Activated naive CD4-positive, alpha-beta T cell treated with anti-CD3 and anti-CD28 coated beads, Interleukin-2, amount 50 U/mL, for 72 hours (primary cell): ENCODE results near the gene HMCN2. TPM values are rescaled to one million over a fixed set of nuclear protein-coding genes. Genes with fewer than 3 reads are reported as not detected.

ENCODE experiments used
- ATAC-seq, 2 donors: fragments of 150-1000 bp; cut with Tn5 transposase; 2 replicates each; pipeline ENCODE4 v1.10.0; 2021; ENCODE audit warnings: mild to moderate bottlenecking in 2 of 2, moderate library complexity in 2 of 2
- DNase-seq, 2 donors: peaks; one replicate each; pipeline ENCODE4 v3.0.0; 2021 to 2022; ENCODE audit warnings: low spot score in 2 of 2
- H3K27ac Mint-ChIP-seq, 2 donors: one replicate each; pipeline ENCODE4 v1.8.0; 2022; ENCODE audit warnings: mild to moderate bottlenecking in 2 of 2, mixed read lengths in 2 of 2
- H3K36me3 Mint-ChIP-seq, 2 donors: one replicate each; pipeline ENCODE4 v1.8.0; 2022; ENCODE audit warnings: mixed read lengths in 2 of 2
- H3K9me3 Mint-ChIP-seq, 2 donors: one replicate each; pipeline ENCODE4 v1.8.0; 2022; ENCODE audit warnings: mixed read lengths in 2 of 2
- total RNA-seq, 2 donors: library from RNA; stranded (reverse); gene quantifications; one replicate each; pipeline ENCODE4 v1.2.3, GENCODE V29; 2022

HMCN2 gene
- total RNA-seq, 2 donors from 2014 or later, result not detected

- no peak overlapping the region for H3K27ac Mint-ChIP-seq
- ATAC-seq (no peak), DNase-seq (no peak)
- peaks cover 0 to 8% of the 10 kb centered on the region in 2 donors for H3K36me3 Mint-ChIP-seq
- H3K9me3 Mint-ChIP-seq, result peaks cover 0 to 6% of the 10 kb centered on the region in 2 donors
Measured at GRCh38 chr9:130366888-130367550, 101.5 kb downstream of the HMCN2 start.

DNA sequence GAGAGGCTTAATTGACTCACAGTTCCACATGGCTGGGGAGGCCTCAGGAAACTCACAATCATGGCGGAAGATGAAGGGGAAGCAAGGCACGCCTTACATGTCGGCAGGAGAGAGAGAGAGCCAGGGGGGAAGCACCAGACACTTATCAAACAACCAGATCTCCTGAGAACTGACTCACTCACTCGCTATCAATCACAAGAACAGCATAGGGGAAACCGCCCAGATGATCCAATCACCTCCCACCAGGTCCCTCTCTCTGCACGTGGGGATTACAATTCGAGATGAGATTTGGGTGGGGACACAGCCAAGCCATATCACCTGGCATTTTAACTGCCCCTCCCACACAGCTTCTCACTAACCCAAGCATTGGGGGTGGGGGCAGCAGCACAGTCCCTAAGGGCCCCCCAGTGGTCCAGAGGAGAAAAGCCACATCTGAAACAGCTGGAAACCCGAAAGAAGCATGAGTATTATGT, 103.1 kb downstream of the HMCN2 start:
- DNase-seq (peak in 1 of 2 donors; percentile 75), ATAC-seq (peak; percentile 66 to 97)
- peak overlapping the region; percentile 11 to 63 for H3K27ac Mint-ChIP-seq
- H3K36me3 Mint-ChIP-seq, result peaks cover 0 to 8% of the 10 kb centered on the region in 2 donors
- H3K9me3 Mint-ChIP-seq, result peaks cover 0 to 8% of the 10 kb centered on the region in 2 donors

- Mint-ChIP-seq H3K9me3 (peaks cover 0 to 12% of the 10 kb centered on the region in 2 donors), H3K27ac (no peak overlapping the region), H3K36me3 (peaks cover 0 to 8% of the 10 kb centered on the region in 2 donors)
- ATAC-seq (no peak), DNase-seq (no peak)
Measured at GRCh38 chr9:130370226-130370625, 104.7 kb downstream of the HMCN2 start.

DNA sequence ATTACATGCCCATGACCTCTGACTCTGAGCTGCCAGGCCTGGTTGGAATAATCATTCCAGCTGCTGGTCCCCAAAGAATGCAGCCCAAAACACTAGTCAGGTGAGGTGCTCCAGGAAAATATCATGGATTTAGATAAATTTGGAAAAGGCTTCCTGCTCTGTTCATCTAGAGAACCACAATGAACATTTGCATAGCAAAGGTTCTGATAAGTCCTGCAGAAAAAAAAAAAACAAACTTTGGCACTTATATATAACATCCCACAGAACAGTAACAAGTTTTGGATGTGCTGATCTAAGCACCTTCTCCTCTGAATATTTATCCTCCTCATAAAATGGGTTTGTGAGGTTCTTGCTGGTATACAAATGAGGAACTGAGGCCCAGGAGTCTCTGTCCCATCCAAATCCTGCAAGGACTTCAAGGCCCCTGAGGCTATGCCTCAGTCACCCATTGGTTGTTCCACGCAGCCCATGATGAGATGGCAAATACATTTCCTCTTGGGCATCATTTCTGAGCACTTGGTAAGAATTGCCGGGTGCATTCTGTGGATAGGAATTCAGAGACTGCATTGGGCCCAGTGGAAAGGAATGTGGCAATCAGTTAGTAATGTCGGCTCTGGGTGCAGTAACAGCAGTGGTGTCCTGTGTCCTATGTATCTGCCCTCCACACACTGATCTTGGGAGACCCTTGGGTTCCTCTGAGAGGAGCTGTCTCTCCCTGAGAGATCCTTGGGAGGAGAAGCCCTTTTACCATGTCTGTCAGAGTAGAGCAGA, 105.8 kb downstream of the HMCN2 start:
- Mint-ChIP-seq H3K9me3 (peaks cover 0 to 12% of the 10 kb centered on the region in 2 donors), H3K27ac (no peak overlapping the region), H3K36me3 (peaks cover 0 to 8% of the 10 kb centered on the region in 2 donors)
- DNase-seq (no peak), ATAC-seq (no peak)

DNA sequence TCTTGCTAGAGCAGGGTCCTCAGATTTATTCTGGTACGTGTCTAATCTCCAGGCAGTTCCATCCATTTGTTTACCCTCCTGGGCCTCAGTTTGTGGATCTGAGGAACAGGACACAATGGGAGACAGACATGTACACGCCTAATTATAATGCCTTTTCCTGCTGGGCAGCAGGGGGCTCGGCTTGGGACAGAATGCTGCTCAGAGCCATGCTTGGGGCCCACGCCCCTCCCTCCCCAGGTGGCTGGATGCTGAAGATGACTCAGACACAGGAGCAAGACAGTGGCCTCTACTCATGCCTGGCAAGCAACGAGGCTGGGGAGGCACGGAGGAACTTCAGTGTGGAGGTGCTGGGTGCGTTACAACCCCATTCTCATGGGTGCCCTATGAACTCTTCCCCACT, 106.5 kb downstream of the HMCN2 start:
- H3K9me3 Mint-ChIP-seq, result peaks cover 0 to 12% of the 10 kb centered on the region in 2 donors
- no peak for ATAC-seq
- DNase-seq, result no peak
- no peak overlapping the region for H3K27ac Mint-ChIP-seq
- H3K36me3 Mint-ChIP-seq, result peaks cover 0 to 8% of the 10 kb centered on the region in 2 donors

GRCh38 chr9:130373679-130374325, 108.2 kb downstream of the HMCN2 start:
- H3K36me3 Mint-ChIP-seq, result no peaks in the 10 kb centered on the region
- peaks cover 0 to 7% of the 10 kb centered on the region in 2 donors for H3K9me3 Mint-ChIP-seq
- no peak for DNase-seq
- ATAC-seq, result no peak
- H3K27ac Mint-ChIP-seq, result no peak overlapping the region

GRCh38 chr9:130377612-130378011, 112.1 kb downstream of the HMCN2 start:
- Mint-ChIP-seq H3K9me3 (peaks cover 0 to 6% of the 10 kb centered on the region in 2 donors), H3K36me3 (no peaks in the 10 kb centered on the region), H3K27ac (no peak overlapping the region)
- DNase-seq, result no peak
- ATAC-seq, result no peak

GRCh38 chr9:130378875-130379648, 113.5 kb downstream of the HMCN2 start:
- Mint-ChIP-seq H3K9me3 (peaks cover 0 to under 1% of the 10 kb centered on the region in 2 donors), H3K27ac (no peak overlapping the region), H3K36me3 (no peaks in the 10 kb centered on the region)
- no peak for DNase-seq
- ATAC-seq, result no peak

GRCh38 chr9:130379649-130379970, 114.0 kb downstream of the HMCN2 start:
- DNase-seq, result no peak
- no peak for ATAC-seq
- Mint-ChIP-seq H3K9me3 (no peaks in the 10 kb centered on the region), H3K36me3 (no peaks in the 10 kb centered on the region), H3K27ac (no peak overlapping the region)

GRCh38 chr9:130380920-130381469, 115.4 kb downstream of the HMCN2 start:
- H3K36me3 Mint-ChIP-seq, result no peaks in the 10 kb centered on the region
- no peaks in the 10 kb centered on the region for H3K9me3 Mint-ChIP-seq
- no peak overlapping the region for H3K27ac Mint-ChIP-seq
- ATAC-seq (no peak), DNase-seq (no peak)

- ATAC-seq (no peak), DNase-seq (no peak)
- Mint-ChIP-seq H3K27ac (no peak overlapping the region), H3K9me3 (no peaks in the 10 kb centered on the region), H3K36me3 (no peaks in the 10 kb centered on the region)
Measured at GRCh38 chr9:130381660-130382059, 116.1 kb downstream of the HMCN2 start.

DNA sequence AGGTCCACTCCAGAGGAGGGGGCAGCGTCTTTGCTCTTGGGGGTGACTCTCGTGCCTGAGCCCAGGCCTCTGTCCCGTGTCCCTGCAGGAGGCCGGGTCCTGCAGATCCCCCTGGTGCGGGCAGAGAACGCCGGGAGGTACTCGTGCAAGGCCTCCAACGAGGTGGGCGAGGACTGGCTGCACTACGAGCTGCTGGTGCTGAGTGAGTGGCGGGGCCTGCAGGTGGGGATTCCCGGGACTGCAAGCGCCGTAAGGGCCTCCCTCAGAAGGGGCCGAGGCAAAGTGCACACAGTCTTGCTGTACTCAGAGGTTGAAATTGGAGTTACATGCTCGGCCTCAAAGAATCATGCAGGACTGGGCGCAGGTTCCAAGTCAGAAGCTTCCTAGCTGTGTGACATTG, 116.5 kb downstream of the HMCN2 start:
- no peak for DNase-seq

GRCh38 chr9:130382636-130383349, 117.2 kb downstream of the HMCN2 start:
- H3K36me3 Mint-ChIP-seq, result no peaks in the 10 kb centered on the region
- ATAC-seq (no peak), DNase-seq (no peak)
- H3K9me3 Mint-ChIP-seq, result no peaks in the 10 kb centered on the region
- H3K27ac Mint-ChIP-seq, result no peak overlapping the region

More for the DNA sequence above, 116.5 kb downstream of the HMCN2 start:
- no peaks in the 10 kb centered on the region for H3K36me3 Mint-ChIP-seq
- no peak overlapping the region for H3K27ac Mint-ChIP-seq
- ATAC-seq, result no peak
- H3K9me3 Mint-ChIP-seq, result no peaks in the 10 kb centered on the region

GRCh38 chr9:130383350-130383715, 117.8 kb downstream of the HMCN2 start:
- DNase-seq (no peak), ATAC-seq (no peak)
- no peaks in the 10 kb centered on the region for H3K9me3 Mint-ChIP-seq
- no peaks in the 10 kb centered on the region for H3K36me3 Mint-ChIP-seq
- H3K27ac Mint-ChIP-seq, result no peak overlapping the region

- DNase-seq (no peak), ATAC-seq (no peak)
- Mint-ChIP-seq H3K36me3 (no peaks in the 10 kb centered on the region), H3K27ac (no peak overlapping the region), H3K9me3 (no peaks in the 10 kb centered on the region)
Measured at GRCh38 chr9:130383979-130384676, 118.6 kb downstream of the HMCN2 start.
